ENCODE measurements around the gene GIN1.

DNA sequence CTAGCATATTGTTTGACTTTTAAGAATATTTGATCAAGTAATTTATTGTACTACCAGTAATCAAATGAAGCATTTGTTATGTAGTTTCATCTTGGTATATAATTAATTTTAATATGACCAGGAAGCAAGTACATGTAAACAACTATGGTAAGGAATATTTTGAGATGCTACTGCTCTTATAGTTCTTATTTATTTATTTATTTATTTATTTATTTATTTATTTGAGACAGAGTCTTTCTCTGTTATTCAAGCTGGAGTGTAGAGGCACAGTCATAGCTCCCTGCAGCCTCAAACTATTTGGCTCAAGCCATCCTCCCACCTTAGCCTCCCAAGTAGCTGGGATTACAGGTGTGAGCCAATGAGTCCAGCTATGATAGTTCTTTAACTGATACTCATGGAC lies 8.3 kb upstream of the GIN1 start:
- TF ChIP-seq CTCF (IDR thresholded peaks at IDR 0.05) = no peak
- TF ChIP-seq POLR2A (IDR thresholded peaks at IDR 0.05) = no peak

All from Peyer's patch (tissue), 4 donors.